GM19397 (cell line): Measurements from ENCODE around the gene SLC2A8.

Experiments
- ATAC-seq: cut with Tn5 transposase; IDR thresholded peaks from one replicate; pipeline ENCODE4 v1.9.1; 2021; ENCODE audit warnings: mild to moderate bottlenecking, moderate library complexity; ENCODE audit not compliant: unreplicated experiment

The SLC2A8 gene

GRCh38 chr9:127451858-127452656 lies 55.1 kb downstream of the SLC2A8 start:
- ATAC-seq: no peak

GRCh38 chr9:127452691-127453090 lies 55.7 kb downstream of the SLC2A8 start:
- ATAC-seq: no peak

GRCh38 chr9:127455324-127455992 lies 58.5 kb downstream of the SLC2A8 start:
- ATAC-seq: no peak

- no peak for ATAC-seq
Observed at GRCh38 chr9:127457191-127457878, 60.4 kb downstream of the SLC2A8 start.
